ENCODE data around the gene SH3BP5L.

GRCh38 chr1:248850124-248850523, 24.4 kb upstream of the SH3BP5L start:
- TF ChIP-seq SUZ12 (IDR thresholded peaks at IDR 0.05; ENCODE audit: extremely low read depth, insufficient read depth, insufficient read length) (no peak), YY1 (IDR thresholded peaks at IDR 0.05; ENCODE audit: insufficient read depth, insufficient read length) (no peak)
